ENCODE data around the gene ZSCAN10. TPM values are rescaled to one million over a fixed set of nuclear protein-coding genes. Genes with fewer than 3 reads are reported as not detected.

ZSCAN10 gene
- total and polyA plus RNA-seq, 9 of the 15 experiments (the other 6 are each of a cell fraction or from before 2014, with no cell fraction given), result 0.22 TPM; not detected in 8

DNA sequence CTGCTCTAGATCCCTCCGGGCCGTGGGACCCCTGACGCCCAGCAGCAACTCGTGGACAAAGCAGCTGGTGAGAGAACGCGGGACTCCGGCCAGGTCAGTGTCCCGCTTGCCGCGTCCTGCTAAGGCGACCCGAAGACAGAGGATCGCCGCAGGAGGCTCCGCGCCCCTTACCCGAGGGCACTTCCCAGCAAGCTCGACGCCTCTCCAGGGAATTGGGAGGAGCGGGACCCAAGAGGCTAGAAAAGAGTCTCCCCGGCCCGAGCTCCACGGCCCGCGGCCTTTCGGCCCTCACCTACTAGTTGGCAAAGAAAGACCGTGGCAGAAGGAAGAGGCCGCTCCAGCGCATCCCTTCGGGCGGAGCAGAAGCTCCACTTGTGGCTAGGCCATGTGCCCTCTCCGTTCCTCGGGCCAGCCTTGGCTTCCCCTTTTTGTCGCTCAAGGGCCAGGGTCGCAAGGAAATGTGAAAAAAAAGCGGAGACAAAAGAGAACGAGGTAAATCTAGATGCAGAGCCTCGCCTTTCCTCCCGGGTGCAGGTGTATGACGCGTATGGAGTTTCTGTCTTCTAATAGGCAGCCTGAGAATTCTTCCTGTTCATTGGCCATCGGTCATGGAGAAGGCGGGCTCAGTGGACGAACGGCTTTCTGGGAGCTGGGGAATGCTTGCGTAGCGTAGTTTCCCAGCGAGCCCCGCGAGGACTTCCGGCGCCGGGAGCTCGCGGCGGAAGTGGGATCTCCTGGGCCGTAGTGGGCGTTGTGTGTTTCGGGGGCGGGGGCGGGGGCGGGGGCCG is 35.4 kb upstream of the ZSCAN10 start, which contains the start of gene ZNF213 (continued):
- TF ChIP-seq SNRNP70 (optimal IDR thresholded peaks at IDR 0.05; ENCODE audit: low read depth, low read length), result no peak
- TF ChIP-seq, protein P1, sequence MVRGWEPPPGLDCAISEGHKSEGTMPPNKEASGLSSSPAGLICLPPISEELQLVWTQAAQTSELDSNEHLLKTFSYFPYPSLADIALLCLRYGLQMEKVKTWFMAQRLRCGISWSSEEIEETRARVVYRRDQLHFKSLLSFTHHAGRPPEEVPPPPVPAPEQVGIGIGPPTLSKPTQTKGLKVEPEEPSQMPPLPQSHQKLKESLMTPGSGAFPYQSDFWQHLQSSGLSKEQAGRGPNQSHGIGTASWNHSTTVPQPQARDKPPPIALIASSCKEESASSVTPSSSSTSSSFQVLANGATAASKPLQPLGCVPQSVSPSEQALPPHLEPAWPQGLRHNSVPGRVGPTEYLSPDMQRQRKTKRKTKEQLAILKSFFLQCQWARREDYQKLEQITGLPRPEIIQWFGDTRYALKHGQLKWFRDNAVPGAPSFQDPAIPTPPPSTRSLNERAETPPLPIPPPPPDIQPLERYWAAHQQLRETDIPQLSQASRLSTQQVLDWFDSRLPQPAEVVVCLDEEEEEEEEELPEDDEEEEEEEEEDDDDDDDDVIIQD (CRISPR knock-in tag; IDR thresholded peaks at IDR 0.05), result no peak
- TF ChIP-seq, protein P2, sequence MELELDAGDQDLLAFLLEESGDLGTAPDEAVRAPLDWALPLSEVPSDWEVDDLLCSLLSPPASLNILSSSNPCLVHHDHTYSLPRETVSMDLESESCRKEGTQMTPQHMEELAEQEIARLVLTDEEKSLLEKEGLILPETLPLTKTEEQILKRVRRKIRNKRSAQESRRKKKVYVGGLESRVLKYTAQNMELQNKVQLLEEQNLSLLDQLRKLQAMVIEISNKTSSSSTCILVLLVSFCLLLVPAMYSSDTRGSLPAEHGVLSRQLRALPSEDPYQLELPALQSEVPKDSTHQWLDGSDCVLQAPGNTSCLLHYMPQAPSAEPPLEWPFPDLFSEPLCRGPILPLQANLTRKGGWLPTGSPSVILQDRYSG (tag; conservative IDR thresholded peaks at IDR 0.05; ENCODE audit: low read depth), result no peak
- TF ChIP-seq, protein P3, sequence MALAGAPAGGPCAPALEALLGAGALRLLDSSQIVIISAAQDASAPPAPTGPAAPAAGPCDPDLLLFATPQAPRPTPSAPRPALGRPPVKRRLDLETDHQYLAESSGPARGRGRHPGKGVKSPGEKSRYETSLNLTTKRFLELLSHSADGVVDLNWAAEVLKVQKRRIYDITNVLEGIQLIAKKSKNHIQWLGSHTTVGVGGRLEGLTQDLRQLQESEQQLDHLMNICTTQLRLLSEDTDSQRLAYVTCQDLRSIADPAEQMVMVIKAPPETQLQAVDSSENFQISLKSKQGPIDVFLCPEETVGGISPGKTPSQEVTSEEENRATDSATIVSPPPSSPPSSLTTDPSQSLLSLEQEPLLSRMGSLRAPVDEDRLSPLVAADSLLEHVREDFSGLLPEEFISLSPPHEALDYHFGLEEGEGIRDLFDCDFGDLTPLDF (CRISPR knock-in tag; IDR thresholded peaks at IDR 0.05), result 0 out of 2 replicates have a peak, but pooled peaks have one; percentile 54
- no peak for TF ChIP-seq FOSL1 (tag; conservative IDR thresholded peaks at IDR 0.05)
- TF ChIP-seq TCFL5 (CRISPR knock-in tag; conservative IDR thresholded peaks at IDR 0.05), result no peak
- TF ChIP-seq, protein P4, sequence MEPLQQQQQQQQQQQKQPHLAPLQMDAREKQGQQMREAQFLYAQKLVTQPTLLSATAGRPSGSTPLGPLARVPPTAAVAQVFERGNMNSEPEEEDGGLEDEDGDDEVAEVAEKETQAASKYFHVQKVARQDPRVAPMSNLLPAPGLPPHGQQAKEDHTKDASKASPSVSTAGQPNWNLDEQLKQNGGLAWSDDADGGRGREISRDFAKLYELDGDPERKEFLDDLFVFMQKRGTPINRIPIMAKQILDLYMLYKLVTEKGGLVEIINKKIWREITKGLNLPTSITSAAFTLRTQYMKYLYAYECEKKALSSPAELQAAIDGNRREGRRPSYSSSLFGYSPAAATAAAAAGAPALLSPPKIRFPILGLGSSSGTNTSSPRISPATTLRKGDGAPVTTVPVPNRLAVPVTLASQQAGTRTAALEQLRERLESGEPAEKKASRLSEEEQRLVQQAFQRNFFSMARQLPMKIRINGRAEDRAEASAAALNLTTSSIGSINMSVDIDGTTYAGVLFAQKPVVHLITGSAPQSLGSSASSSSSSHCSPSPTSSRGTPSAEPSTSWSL (CRISPR knock-in tag; IDR thresholded peaks at IDR 0.05; ENCODE audit: borderline replicate concordance), result no peak
- no peak for TF ChIP-seq SRSF7 (optimal IDR thresholded peaks at IDR 0.05; ENCODE audit: low read depth, low read length)
- no peak for TF ChIP-seq ZNF589 (CRISPR knock-in tag; IDR thresholded peaks at IDR 0.05; ENCODE audit: low read depth)
- no peak for TF ChIP-seq RBM17 (IDR thresholded peaks at IDR 0.05; ENCODE audit: borderline replicate concordance, low read depth, low read length)
